ENCODE results near the gene ZNF425.

- TF ChIP-seq ZFX (IDR thresholded peaks at IDR 0.05) (no peak), CTCF (conservative IDR thresholded peaks at IDR 0.05) (no peak)
These were observed 27.1 kb downstream of the ZNF425 start for GRCh38 chr7:149099058-149099457.
